Endothelial cell of umbilical vein (primary cell): ENCODE measurements around the gene SLC6A19. TPM values are rescaled to one million over a fixed set of nuclear protein-coding genes. Genes with fewer than 3 reads are reported as not detected.

Source experiments
- BruUV-seq: library from RNA; stranded (reverse); fragments of 400-500 nt; replicated peaks from 2 replicates; lab custom pipeline; 2021; lab: Mats Ljungman, UMichigan
- CTCF ChIA-PET: fragments of 300-600, 350-600 bp; sonication (Branson Sonifier 250); formaldehyde crosslinking; loops from one replicate; lab custom pipeline; 2021; ENCODE audit warnings: antibody characterized with exemption, inconsistent platforms; lab: Charles Lee
- POLR2A ChIA-PET: fragments of 300-600, 350-600 bp; sonication (Branson Sonifier 250); formaldehyde crosslinking; loops from one replicate; lab custom pipeline; 2021; ENCODE audit warnings: antibody characterized with exemption, inconsistent platforms; lab: Charles Lee
- DNase-seq: peaks from one replicate; pipeline ENCODE4 v3.0.0-alpha.2; 2011; ENCODE audit warnings: low read depth, low spot score
- FAIRE-seq: peaks from 2 replicates; lab custom pipeline; 2011; peaks lifted over from hg19 to GRCh38; lab: Jason Lieb, UNC
- H2AFZ ChIP-seq: 2 replicates; pipeline ENCODE4 v1.6.0; 2012; ENCODE audit warnings: low read depth, low read length, control low read depth, inconsistent platforms
- H3K27ac ChIP-seq: 2 replicates; pipeline ENCODE4 v1.5.1; 2011; ENCODE audit warnings: low read depth, mild to moderate bottlenecking, control low read depth, low read length, moderate library complexity; ENCODE audit not compliant: insufficient read depth
- H3K27me3 ChIP-seq, 2 experiments: 2 replicates each; pipeline versions ENCODE4 v1.6.0 to v1.6.1; 2011; ENCODE audit warnings: low read length in 2 of 2, mixed read lengths in 1 of 2; ENCODE audit not compliant: control insufficient read depth in 2 of 2, insufficient read depth in 2 of 2
- H3K36me3 ChIP-seq, 2 experiments: 2 replicates in 1 of 2; 3 replicates in 1 of 2; pipeline ENCODE4 v1.5.1; 2011; ENCODE audit warnings: low read length in 2 of 2, mild to moderate bottlenecking in 1 of 2, moderate library complexity in 1 of 2; ENCODE audit not compliant: control insufficient read depth in 2 of 2, insufficient read depth in 2 of 2; ENCODE audit errors: extremely low read depth in 1 of 2
- H3K4me1 ChIP-seq: 3 replicates; pipeline ENCODE4 v1.5.1; 2011; ENCODE audit warnings: mild to moderate bottlenecking, low read length; ENCODE audit not compliant: control insufficient read depth, insufficient read depth; ENCODE audit errors: extremely low read depth
- H3K4me2 ChIP-seq: 2 replicates; pipeline ENCODE4 v1.6.1; 2011; ENCODE audit warnings: low read length, control low read depth, mixed read lengths; ENCODE audit not compliant: insufficient read depth
- H3K4me3 ChIP-seq, 3 experiments: fragments of 200-600 bp in 1 of 3; sonication (generic), shearing (Covaris generic) in 1 of 3; replicated peaks in 1 of 3; 2 replicates each; pipeline ENCODE4 v1.5.1; 2011 to 2016; ENCODE audit warnings: control low read depth in 3 of 3, low read length in 3 of 3, mild to moderate bottlenecking in 2 of 3, inconsistent platforms in 1 of 3, low read depth in 1 of 3, moderate library complexity in 1 of 3; ENCODE audit not compliant: insufficient read depth in 1 of 3
- H3K79me2 ChIP-seq: 2 replicates; pipeline ENCODE4 v1.6.0; 2012; ENCODE audit warnings: low read length, inconsistent platforms; ENCODE audit not compliant: control insufficient read depth, insufficient read depth
- H3K9ac ChIP-seq: replicated peaks from 2 replicates; pipeline ENCODE3; 2011; ENCODE audit warnings: low read length, control low read depth; ENCODE audit not compliant: insufficient read depth; ENCODE audit errors: extremely low read depth
- H3K9me1 ChIP-seq: replicated peaks from 3 replicates; pipeline ENCODE4 v1.6.0; 2011; ENCODE audit warnings: mild to moderate bottlenecking, low read length; ENCODE audit not compliant: control insufficient read depth, insufficient read depth; ENCODE audit errors: extremely low read depth
- H3K9me3 ChIP-seq: replicated peaks from 2 replicates; pipeline ENCODE4 v1.5.1; 2012; ENCODE audit warnings: low read length, inconsistent platforms; ENCODE audit not compliant: control insufficient read depth, insufficient read depth
- H4K20me1 ChIP-seq: replicated peaks from 2 replicates; pipeline ENCODE3; 2011; ENCODE audit warnings: mild to moderate bottlenecking, low read length; ENCODE audit not compliant: control insufficient read depth, insufficient read depth; ENCODE audit errors: extremely low read depth
- EZH2 ChIP-seq: IDR thresholded peaks from 2 replicates; pipeline ENCODE4 v1.6.1; 2012; ENCODE audit warnings: borderline replicate concordance, low read depth, mild to moderate bottlenecking, moderate library complexity, low read length, inconsistent platforms; ENCODE audit not compliant: severe bottlenecking
- FOS ChIP-seq: IDR thresholded peaks from 2 replicates; pipeline ENCODE4 v1.6.1; 2011; ENCODE audit warnings: mild to moderate bottlenecking, low read length, moderate library complexity, borderline replicate concordance; ENCODE audit not compliant: insufficient read depth
- GATA2 ChIP-seq: IDR thresholded peaks from 2 replicates; pipeline ENCODE4 v1.7.0; 2011; ENCODE audit warnings: low read depth, mild to moderate bottlenecking, moderate library complexity, mixed read lengths, low read length; ENCODE audit not compliant: insufficient read length, insufficient read depth
- JUN ChIP-seq: IDR thresholded peaks from 2 replicates; pipeline ENCODE4 v1.6.1; 2011; ENCODE audit warnings: borderline replicate concordance, low read depth; ENCODE audit not compliant: insufficient read length, insufficient read depth
- MYC ChIP-seq: IDR thresholded peaks from one replicate; pipeline ENCODE4 v1.6.1; 2011; ENCODE audit warnings: mild to moderate bottlenecking, low read depth, low read length
- POLR2A ChIP-seq: IDR thresholded peaks from 2 replicates; pipeline ENCODE4 v1.6.1; 2012; ENCODE audit warnings: low read depth, mild to moderate bottlenecking, control low read depth, low read length
- POLR2AphosphoS5 ChIP-seq: IDR thresholded peaks from 2 replicates; pipeline ENCODE4 v1.6.1; 2012; ENCODE audit warnings: low read depth, mild to moderate bottlenecking, control low read depth, low read length, moderate library complexity; ENCODE audit not compliant: insufficient read depth
- dilution Hi-C: fragments of 300-500 bp; cut with MboI; formaldehyde crosslinking; loops from one replicate; pipeline ENCODE4 v1.15.0; 2019; ENCODE audit warnings: low sequenced_read_pairs; ENCODE audit not compliant: extremely low pct_ligation_motif_present
- intact Hi-C: fragments of 100-400 bp; cut with micrococcal nuclease; formaldehyde crosslinking; loops from one replicate; pipeline ENCODE4 v1.10.0; 2022
- polyA plus RNA-seq, 4 experiments: library from polyadenylated mRNA; depleted of rRNA in 3 of 4; stranded (reverse) in 3 of 4; unstranded in 1 of 4; fragments of >200 nt; gene quantifications; 2 replicates each; pipeline versions ENCODE4 v1.2.1 to v1.2.3, GENCODE V29; 2011 to 2012; ENCODE audit warnings: missing spikeins in 1 of 4
- total RNA-seq: library from RNA; stranded (reverse); gene quantifications from 2 replicates; pipeline ENCODE4 v1.2.3, GENCODE V29; 2021
- TF ChIP-seq, protein P1 (sequence below): IDR thresholded peaks from 2 replicates; pipeline ENCODE4 v1.6.1; 2011; ENCODE audit not compliant: insufficient read depth, insufficient read length
- TF ChIP-seq, protein P2 (sequence below), 2 donors: IDR thresholded peaks; 1 replicate in 1 of 2; 2 replicates in 1 of 2; pipeline ENCODE4 v1.5.1; 2011; ENCODE audit warnings: low read length in 2 of 2, mild to moderate bottlenecking in 2 of 2, moderate library complexity in 2 of 2, control low read depth in 1 of 2, inconsistent platforms in 1 of 2, low read depth in 1 of 2; ENCODE audit not compliant: insufficient read depth in 1 of 2; ENCODE audit errors: extremely low read depth in 1 of 2

Gene SLC6A19
- total and polyA plus RNA-seq, 2 donors (not counting 3 experiments of a cell fraction or from before 2014, with no cell fraction given) = not detected

DNA sequence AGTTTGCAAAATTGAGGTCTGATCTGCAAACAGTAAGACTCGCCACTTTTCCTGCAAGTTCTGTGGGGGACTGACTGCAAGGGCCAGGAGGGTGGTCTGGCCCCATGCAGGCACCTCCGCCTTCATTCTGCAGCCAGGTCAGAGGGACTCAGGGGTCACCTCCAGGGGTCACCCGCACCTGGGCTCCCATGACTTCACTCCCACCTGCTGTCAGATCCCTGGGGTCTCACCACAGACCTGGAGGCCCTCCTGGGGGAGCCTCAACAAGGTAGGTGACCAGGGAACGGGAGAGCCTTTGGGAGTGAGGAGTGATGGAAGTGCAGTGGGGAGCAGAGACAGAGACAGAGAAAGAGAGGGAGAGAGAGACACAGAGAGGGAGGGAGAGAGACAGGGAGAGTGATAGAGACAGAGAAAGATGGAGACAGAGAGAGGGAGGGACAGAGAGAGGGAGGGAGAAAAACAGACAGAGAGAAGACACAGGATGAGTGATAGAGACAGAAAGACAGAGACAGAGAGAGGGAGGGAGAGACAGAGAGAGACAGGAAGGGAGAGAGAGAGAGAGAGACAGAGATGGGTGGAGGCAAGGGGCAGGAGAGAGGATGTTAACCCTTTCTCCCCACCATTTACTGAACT, 41.5 kb upstream of the SLC6A19 start:
- H4K20me1 ChIP-seq = no peaks in the 10 kb centered on the region
- H3K36me3 ChIP-seq = no peaks in the 10 kb centered on the region
- FAIRE-seq (no peak), DNase-seq (no peak)
- POLR2A ChIA-PET = no interaction called here
- no peaks in the 10 kb centered on the region for H3K9me3 ChIP-seq
- no peaks in the 10 kb centered on the region for H3K79me2 ChIP-seq
- intact Hi-C loops (no loop called here), dilution Hi-C loops (no loop called here)
- no peak overlapping the region for H3K27ac ChIP-seq
- H3K27me3 ChIP-seq = peaks cover 13% of the 10 kb centered on the region in 2 experiments
- H3K9me1 ChIP-seq = no peaks in the 10 kb centered on the region
- no peak overlapping the region for H3K9ac ChIP-seq
- H3K4me2 ChIP-seq = no peak overlapping the region
- H3K4me1 ChIP-seq = no peaks in the 10 kb centered on the region
- no peak overlapping the region for H3K4me3 ChIP-seq
- H2AFZ ChIP-seq = no peak overlapping the region
- CTCF ChIA-PET = no interaction called here
- TF ChIP-seq POLR2A (no peak), MYC (no peak), POLR2AphosphoS5 (no peak), GATA2 (no peak), JUN (no peak), EZH2 (no peak), FOS (no peak)
- TF ChIP-seq, protein P1, sequence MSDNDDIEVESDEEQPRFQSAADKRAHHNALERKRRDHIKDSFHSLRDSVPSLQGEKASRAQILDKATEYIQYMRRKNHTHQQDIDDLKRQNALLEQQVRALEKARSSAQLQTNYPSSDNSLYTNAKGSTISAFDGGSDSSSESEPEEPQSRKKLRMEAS = no peak
- TF ChIP-seq, protein P2, sequence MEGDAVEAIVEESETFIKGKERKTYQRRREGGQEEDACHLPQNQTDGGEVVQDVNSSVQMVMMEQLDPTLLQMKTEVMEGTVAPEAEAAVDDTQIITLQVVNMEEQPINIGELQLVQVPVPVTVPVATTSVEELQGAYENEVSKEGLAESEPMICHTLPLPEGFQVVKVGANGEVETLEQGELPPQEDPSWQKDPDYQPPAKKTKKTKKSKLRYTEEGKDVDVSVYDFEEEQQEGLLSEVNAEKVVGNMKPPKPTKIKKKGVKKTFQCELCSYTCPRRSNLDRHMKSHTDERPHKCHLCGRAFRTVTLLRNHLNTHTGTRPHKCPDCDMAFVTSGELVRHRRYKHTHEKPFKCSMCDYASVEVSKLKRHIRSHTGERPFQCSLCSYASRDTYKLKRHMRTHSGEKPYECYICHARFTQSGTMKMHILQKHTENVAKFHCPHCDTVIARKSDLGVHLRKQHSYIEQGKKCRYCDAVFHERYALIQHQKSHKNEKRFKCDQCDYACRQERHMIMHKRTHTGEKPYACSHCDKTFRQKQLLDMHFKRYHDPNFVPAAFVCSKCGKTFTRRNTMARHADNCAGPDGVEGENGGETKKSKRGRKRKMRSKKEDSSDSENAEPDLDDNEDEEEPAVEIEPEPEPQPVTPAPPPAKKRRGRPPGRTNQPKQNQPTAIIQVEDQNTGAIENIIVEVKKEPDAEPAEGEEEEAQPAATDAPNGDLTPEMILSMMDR (IDR thresholded peaks at IDR 0.05; ENCODE audit: extremely low read depth in 1 of 2, insufficient read depth in 1 of 2, low read depth in 1 of 2, low read length in 2 of 2) = no peak
- BruUV-seq = no TSS peak
